IPS-15b (cell line): ENCODE results near the gene SMTN.
A peak's percentile ranks its signal among the peaks of the same experiment; 100 is the strongest.

Experiments
- H3K27me3 ChIP-seq: one replicate; pipeline ENCODE4 v1.6.1; 2013; ENCODE audit warnings: low read length; ENCODE audit not compliant: control insufficient read depth, insufficient read depth
- H3K36me3 ChIP-seq: one replicate; pipeline ENCODE4 v1.6.1; 2013; ENCODE audit warnings: low read length; ENCODE audit not compliant: control insufficient read depth, insufficient read depth
- H3K4me1 ChIP-seq: one replicate; pipeline ENCODE4 v1.6.1; 2013; ENCODE audit warnings: mild to moderate bottlenecking, low read length; ENCODE audit not compliant: control insufficient read depth, insufficient read depth
- H3K4me3 ChIP-seq: one replicate; pipeline ENCODE4 v1.5.1; 2013; ENCODE audit warnings: low read depth, low read length
- H3K9ac ChIP-seq: one replicate; pipeline ENCODE4 v1.6.1; 2013; ENCODE audit warnings: low read depth, mild to moderate bottlenecking, low read length
- H3K9me3 ChIP-seq: one replicate; pipeline ENCODE4 v1.6.1; 2013; ENCODE audit warnings: mild to moderate bottlenecking, low read length; ENCODE audit not compliant: control insufficient read depth, insufficient read depth

SMTN gene

DNA sequence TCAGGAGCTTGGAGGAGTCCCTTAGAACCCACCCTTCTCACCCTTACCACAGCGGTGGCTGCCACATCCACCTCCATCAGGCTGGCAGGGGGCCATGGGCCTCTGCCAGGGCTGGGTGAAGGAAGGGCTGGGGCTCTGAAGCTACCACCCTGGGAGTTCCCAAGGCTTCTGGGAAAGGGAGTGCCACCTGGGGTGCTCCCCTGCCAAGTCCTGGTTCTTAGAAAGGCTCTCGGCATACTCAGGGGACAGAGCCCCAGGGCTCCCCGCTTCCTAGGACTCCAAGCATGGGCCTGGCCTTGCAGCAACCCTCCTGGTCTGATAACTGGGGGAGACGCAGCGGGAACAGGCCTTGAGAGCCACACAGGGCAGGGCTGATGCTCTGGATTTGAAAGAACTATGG lies 59.6 kb downstream of the SMTN start:
- Histone ChIP-seq H3K9ac (peak overlapping the region; percentile 47), H3K4me3 (no peak overlapping the region), H3K9me3 (no peaks in the 10 kb centered on the region), H3K27me3 (no peaks in the 10 kb centered on the region), H3K4me1 (peaks cover 4% of the 10 kb centered on the region), H3K36me3 (peaks cover 3% of the 10 kb centered on the region)

- Histone ChIP-seq H3K36me3 (peaks cover 3% of the 10 kb centered on the region), H3K9ac (peak overlapping the region; percentile 47), H3K27me3 (no peaks in the 10 kb centered on the region), H3K4me3 (no peak overlapping the region), H3K4me1 (peaks cover 4% of the 10 kb centered on the region), H3K9me3 (no peaks in the 10 kb centered on the region)
Observed at GRCh38 chr22:31141551-31141950, 60.4 kb downstream of the SMTN start.

- no peaks in the 10 kb centered on the region for H3K9me3 ChIP-seq
- no peak overlapping the region for H3K4me3 ChIP-seq
- peaks cover 4% of the 10 kb centered on the region for H3K4me1 ChIP-seq
- H3K9ac ChIP-seq = no peak overlapping the region
- no peaks in the 10 kb centered on the region for H3K27me3 ChIP-seq
- peaks cover 3% of the 10 kb centered on the region for H3K36me3 ChIP-seq
Observed at GRCh38 chr22:31142285-31142684, 61.2 kb downstream of the SMTN start.

- Histone ChIP-seq H3K4me1 (peaks cover 4% of the 10 kb centered on the region), H3K27me3 (no peaks in the 10 kb centered on the region)
Observed at GRCh38 chr22:31143038-31143437, 61.9 kb downstream of the SMTN start.

DNA sequence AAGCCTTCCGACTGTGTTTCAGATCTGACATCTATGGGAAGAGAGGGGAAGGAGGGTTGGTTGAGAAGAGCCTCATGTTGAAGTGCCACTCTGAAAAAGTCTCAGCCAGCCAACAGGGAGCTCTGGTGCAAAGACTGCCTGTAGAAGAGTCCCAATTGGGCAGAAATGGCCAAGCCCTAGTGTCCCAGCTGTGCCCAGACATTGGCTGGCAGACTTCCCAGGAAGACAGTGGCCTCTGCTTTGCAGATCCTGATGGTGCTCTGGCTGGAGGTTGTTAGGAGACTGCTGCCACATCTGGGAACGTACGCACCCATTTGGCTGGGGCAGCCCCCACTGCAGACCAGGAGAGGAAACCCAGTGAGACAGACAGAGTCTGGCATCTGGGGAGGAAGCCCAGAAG lies 62.4 kb downstream of the SMTN start:
- no peak overlapping the region for H3K4me3 ChIP-seq
- H3K9ac ChIP-seq = no peak overlapping the region
- H3K4me1 ChIP-seq = peaks cover 4% of the 10 kb centered on the region
- no peaks in the 10 kb centered on the region for H3K9me3 ChIP-seq
- no peaks in the 10 kb centered on the region for H3K36me3 ChIP-seq
- H3K27me3 ChIP-seq = no peaks in the 10 kb centered on the region

More at GRCh38 chr22:31143038-31143437, 61.9 kb downstream of the SMTN start:
- H3K4me3 ChIP-seq = no peak overlapping the region
- H3K36me3 ChIP-seq = peaks cover 3% of the 10 kb centered on the region
- no peaks in the 10 kb centered on the region for H3K9me3 ChIP-seq
- no peak overlapping the region for H3K9ac ChIP-seq

DNA sequence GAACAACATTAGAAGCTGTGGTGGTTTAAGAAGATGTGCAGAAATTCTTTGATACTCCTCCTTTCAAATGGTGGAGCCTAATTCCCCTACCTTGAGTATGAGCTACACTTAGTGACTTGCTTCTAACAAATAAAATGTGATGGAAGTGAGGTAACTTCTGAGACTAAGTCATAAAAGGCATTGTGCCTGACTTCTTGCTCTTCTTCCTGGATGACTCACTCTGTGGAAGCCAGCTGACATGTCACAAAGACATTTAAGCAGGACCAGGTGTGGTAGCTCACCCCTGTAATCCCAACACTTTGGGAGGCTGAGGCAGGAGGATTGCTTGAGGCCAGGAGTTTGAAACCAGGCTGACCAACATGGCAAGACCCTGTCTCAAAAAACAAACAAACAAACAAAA lies 63.1 kb downstream of the SMTN start:
- Histone ChIP-seq H3K4me1 (peaks cover 4% of the 10 kb centered on the region), H3K36me3 (no peaks in the 10 kb centered on the region), H3K9me3 (no peaks in the 10 kb centered on the region), H3K4me3 (no peak overlapping the region), H3K9ac (no peak overlapping the region), H3K27me3 (no peaks in the 10 kb centered on the region)

DNA sequence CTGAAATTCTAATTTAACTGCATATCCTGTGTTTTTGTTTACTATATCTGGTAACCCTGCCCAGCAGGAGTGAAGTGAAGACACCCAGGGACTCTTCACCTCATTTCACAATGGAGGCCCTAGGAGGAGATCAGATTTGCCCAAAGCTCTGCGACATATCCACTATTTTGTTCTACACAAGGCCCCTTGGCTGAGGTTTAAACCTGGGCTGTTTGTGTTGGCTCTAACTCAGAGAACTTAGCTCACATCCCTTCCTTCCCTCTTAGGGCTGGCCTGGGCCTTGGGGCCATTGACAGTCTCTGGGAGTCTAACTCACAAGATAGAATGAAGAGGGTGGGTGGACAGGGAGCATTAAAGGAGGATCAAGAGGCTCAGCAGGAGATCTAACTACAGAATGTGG lies 67.4 kb downstream of the SMTN start:
- Histone ChIP-seq H3K4me1 (no peaks in the 10 kb centered on the region), H3K4me3 (no peak overlapping the region), H3K9me3 (no peaks in the 10 kb centered on the region), H3K9ac (no peak overlapping the region), H3K36me3 (no peaks in the 10 kb centered on the region), H3K27me3 (no peaks in the 10 kb centered on the region)

GRCh38 chr22:31148953-31149627 lies 68.0 kb downstream of the SMTN start:
- H3K9me3 ChIP-seq = no peaks in the 10 kb centered on the region
- H3K9ac ChIP-seq = no peak overlapping the region
- no peaks in the 10 kb centered on the region for H3K36me3 ChIP-seq
- H3K4me3 ChIP-seq = no peak overlapping the region
- H3K27me3 ChIP-seq = no peaks in the 10 kb centered on the region
- no peaks in the 10 kb centered on the region for H3K4me1 ChIP-seq

DNA sequence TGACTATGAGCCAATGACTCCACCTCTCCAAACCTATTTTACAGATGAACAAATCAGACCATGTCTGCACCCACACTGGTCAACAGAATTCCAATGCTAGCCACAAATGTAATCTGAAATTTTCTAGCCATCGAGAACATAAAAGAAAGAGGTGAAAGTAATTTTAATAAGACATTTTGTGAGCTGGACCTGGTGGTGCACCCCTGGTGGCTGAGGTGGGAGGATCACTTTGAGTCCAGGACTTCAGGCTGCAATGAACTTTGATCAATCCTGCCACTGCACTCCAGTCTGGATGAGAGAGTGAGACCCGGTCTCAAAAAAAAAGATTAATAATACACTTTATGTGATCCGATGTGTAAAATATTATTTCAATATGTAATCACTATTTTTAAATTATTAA lies 69.5 kb downstream of the SMTN start:
- Histone ChIP-seq H3K27me3 (no peaks in the 10 kb centered on the region), H3K4me3 (no peak overlapping the region), H3K9me3 (no peaks in the 10 kb centered on the region), H3K4me1 (no peaks in the 10 kb centered on the region), H3K9ac (no peak overlapping the region), H3K36me3 (no peaks in the 10 kb centered on the region)

DNA sequence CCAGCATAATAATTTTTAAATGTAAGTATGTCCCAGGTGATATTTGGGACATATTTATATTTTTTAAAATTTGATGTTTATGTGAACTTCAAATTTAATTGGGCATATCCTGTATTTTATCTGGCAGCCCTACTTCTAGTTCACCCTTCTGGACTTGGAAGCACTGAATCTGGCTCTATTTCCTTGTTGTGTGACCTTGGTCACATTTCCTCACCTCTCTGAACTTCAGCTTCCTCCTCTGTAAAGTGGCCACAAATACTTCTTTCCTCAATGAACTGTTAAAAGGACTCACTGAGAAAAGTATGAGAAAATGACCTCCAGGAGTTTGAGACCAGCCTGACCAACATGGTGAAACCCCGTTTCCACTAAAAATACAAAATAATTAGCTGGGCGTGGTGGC lies 70.8 kb downstream of the SMTN start:
- Histone ChIP-seq H3K4me3 (no peak overlapping the region), H3K9me3 (no peaks in the 10 kb centered on the region), H3K36me3 (no peaks in the 10 kb centered on the region), H3K27me3 (no peaks in the 10 kb centered on the region), H3K9ac (no peak overlapping the region), H3K4me1 (no peaks in the 10 kb centered on the region)

- Histone ChIP-seq H3K4me3 (no peak overlapping the region), H3K27me3 (peaks cover 8% of the 10 kb centered on the region), H3K4me1 (no peaks in the 10 kb centered on the region), H3K9ac (no peak overlapping the region), H3K36me3 (no peaks in the 10 kb centered on the region), H3K9me3 (no peaks in the 10 kb centered on the region)
Observed at GRCh38 chr22:31153357-31153756, 72.2 kb downstream of the SMTN start.
